ENCODE measurements around the gene PCDHAC2.

The PCDHAC2 gene

DNA sequence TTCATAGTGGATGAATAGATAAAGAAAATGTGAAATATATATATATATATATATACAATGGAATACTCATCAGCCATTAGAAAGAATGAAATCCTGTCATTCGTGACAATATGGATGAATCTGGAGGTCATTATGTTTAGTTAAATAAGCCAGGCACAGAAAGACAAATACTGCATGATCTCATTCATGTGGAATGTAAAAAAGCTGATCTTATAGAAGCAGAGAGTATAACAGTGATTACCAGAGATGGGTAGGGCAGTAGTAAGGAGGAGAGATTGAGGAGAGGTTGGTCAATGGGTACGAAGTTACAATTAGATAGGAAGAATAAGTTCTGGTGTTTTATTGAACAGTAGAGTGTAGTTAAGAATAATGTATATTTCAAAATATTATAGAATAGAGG lies 19.7 kb upstream of the PCDHAC2 start:
- no peak for TF ChIP-seq CREB1 (IDR thresholded peaks at IDR 0.05; ENCODE audit: low read depth)
- no peak for TF ChIP-seq ZBTB7A (IDR thresholded peaks at IDR 0.05; ENCODE audit: low read depth)
- TF ChIP-seq FOXM1 (IDR thresholded peaks at IDR 0.05; ENCODE audit: borderline replicate concordance, low read depth): no peak

DNA sequence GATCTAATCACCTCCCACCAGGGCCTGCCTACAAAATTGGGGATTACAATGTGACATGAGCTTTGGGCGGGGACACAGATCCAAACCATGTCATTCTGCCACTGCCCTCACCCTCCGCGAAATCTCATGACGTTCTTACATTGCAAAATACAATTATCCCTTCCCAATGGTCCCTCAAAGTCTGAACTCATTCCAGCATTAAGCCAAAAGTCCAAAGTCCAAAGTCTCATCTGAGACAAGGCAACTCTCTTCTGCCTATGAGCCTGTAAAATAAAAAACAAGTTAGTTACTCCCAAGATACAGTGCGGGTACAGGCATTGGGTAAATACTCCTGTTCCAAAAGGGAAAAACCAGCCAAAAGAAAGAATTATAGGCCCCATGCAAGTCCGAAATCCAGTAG lies 14.6 kb upstream of the PCDHAC2 start:
- TF ChIP-seq TEAD4 (IDR thresholded peaks at IDR 0.05): no peak
- TF ChIP-seq TAF1 (IDR thresholded peaks at IDR 0.05; ENCODE audit: low read depth): no peak
- no peak for TF ChIP-seq CREB1 (IDR thresholded peaks at IDR 0.05; ENCODE audit: low read depth)
- TF ChIP-seq, protein P1, sequence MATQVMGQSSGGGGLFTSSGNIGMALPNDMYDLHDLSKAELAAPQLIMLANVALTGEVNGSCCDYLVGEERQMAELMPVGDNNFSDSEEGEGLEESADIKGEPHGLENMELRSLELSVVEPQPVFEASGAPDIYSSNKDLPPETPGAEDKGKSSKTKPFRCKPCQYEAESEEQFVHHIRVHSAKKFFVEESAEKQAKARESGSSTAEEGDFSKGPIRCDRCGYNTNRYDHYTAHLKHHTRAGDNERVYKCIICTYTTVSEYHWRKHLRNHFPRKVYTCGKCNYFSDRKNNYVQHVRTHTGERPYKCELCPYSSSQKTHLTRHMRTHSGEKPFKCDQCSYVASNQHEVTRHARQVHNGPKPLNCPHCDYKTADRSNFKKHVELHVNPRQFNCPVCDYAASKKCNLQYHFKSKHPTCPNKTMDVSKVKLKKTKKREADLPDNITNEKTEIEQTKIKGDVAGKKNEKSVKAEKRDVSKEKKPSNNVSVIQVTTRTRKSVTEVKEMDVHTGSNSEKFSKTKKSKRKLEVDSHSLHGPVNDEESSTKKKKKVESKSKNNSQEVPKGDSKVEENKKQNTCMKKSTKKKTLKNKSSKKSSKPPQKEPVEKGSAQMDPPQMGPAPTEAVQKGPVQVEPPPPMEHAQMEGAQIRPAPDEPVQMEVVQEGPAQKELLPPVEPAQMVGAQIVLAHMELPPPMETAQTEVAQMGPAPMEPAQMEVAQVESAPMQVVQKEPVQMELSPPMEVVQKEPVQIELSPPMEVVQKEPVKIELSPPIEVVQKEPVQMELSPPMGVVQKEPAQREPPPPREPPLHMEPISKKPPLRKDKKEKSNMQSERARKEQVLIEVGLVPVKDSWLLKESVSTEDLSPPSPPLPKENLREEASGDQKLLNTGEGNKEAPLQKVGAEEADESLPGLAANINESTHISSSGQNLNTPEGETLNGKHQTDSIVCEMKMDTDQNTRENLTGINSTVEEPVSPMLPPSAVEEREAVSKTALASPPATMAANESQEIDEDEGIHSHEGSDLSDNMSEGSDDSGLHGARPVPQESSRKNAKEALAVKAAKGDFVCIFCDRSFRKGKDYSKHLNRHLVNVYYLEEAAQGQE (IDR thresholded peaks at IDR 0.05; ENCODE audit: low read depth): no peak
- no peak for TF ChIP-seq ZBTB7A (IDR thresholded peaks at IDR 0.05; ENCODE audit: low read depth)
- TF ChIP-seq, protein P2, sequence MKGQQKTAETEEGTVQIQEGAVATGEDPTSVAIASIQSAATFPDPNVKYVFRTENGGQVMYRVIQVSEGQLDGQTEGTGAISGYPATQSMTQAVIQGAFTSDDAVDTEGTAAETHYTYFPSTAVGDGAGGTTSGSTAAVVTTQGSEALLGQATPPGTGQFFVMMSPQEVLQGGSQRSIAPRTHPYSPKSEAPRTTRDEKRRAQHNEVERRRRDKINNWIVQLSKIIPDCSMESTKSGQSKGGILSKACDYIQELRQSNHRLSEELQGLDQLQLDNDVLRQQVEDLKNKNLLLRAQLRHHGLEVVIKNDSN (IDR thresholded peaks at IDR 0.05): no peak
- no peak for TF ChIP-seq YY1 (IDR thresholded peaks at IDR 0.05; ENCODE audit: low read depth)
- no peak for TF ChIP-seq CEBPB (IDR thresholded peaks at IDR 0.05)
- no peak for TF ChIP-seq EP300 (IDR thresholded peaks at IDR 0.05; ENCODE audit: borderline replicate concordance)
- TF ChIP-seq EGR1 (IDR thresholded peaks at IDR 0.05): no peak
- no peak for TF ChIP-seq TCF12 (IDR thresholded peaks at IDR 0.05; ENCODE audit: low read depth)
- TF ChIP-seq FOXM1 (IDR thresholded peaks at IDR 0.05; ENCODE audit: borderline replicate concordance, low read depth): no peak
- no peak for TF ChIP-seq RAD21 (IDR thresholded peaks at IDR 0.05; ENCODE audit: low read depth)
- no peak for TF ChIP-seq NFIC (IDR thresholded peaks at IDR 0.05)
- TF ChIP-seq, protein P3, sequence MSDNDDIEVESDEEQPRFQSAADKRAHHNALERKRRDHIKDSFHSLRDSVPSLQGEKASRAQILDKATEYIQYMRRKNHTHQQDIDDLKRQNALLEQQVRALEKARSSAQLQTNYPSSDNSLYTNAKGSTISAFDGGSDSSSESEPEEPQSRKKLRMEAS (IDR thresholded peaks at IDR 0.05): no peak

DNA sequence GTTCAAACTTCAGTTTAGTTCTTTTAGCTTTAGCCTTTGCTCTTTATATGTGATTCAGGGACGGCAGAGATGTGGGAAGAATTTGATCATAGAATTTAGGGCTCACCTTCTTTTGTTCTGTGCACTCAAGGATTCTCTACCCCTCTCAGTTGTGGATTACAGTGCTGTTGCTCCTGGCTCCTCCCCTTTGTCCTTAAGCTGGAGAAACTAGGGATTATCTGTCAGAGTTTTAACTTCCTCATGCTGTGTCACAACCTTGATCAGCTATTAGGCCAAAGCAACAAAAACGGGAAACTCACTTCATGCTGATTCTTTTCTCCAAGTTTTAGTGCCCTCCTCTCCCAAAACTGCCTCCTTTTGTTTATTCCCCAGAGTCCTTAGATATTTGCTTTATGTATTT lies 13.0 kb upstream of the PCDHAC2 start:
- TF ChIP-seq CREB1 (IDR thresholded peaks at IDR 0.05; ENCODE audit: low read depth) (no peak), EGR1 (IDR thresholded peaks at IDR 0.05) (no peak), RAD21 (IDR thresholded peaks at IDR 0.05; ENCODE audit: low read depth) (no peak), CEBPB (IDR thresholded peaks at IDR 0.05) (no peak), TEAD4 (IDR thresholded peaks at IDR 0.05) (no peak), NFIC (IDR thresholded peaks at IDR 0.05) (no peak), FOXM1 (IDR thresholded peaks at IDR 0.05; ENCODE audit: borderline replicate concordance, low read depth) (no peak), ZBTB7A (IDR thresholded peaks at IDR 0.05; ENCODE audit: low read depth) (no peak)
- TF ChIP-seq, protein P1 (IDR thresholded peaks at IDR 0.05; ENCODE audit: low read depth): no peak

DNA sequence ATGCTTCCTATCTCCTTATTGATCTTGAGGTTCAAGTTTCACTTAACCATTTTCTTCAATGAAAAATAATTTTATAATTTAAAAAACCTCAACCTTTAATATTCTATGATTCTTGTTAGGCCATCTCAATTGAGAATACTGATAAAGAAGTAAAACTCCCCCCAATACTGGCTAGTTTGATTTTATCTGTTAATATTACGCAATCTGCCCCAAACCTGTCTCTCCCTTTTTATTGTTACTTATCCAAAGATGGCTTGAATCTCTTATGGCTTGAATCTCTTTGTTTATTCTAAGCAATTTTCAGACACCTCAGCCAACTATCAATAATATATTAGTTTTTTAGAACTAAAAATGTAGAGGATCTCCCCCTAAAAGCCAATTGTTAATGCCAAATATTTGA lies 4.1 kb upstream of the PCDHAC2 start:
- TF ChIP-seq FOXM1 (IDR thresholded peaks at IDR 0.05; ENCODE audit: borderline replicate concordance, low read depth) (no peak), ZBTB7A (IDR thresholded peaks at IDR 0.05; ENCODE audit: low read depth) (no peak), TEAD4 (IDR thresholded peaks at IDR 0.05) (no peak), CREB1 (IDR thresholded peaks at IDR 0.05; ENCODE audit: low read depth) (no peak), YY1 (IDR thresholded peaks at IDR 0.05; ENCODE audit: low read depth) (no peak), TCF12 (IDR thresholded peaks at IDR 0.05; ENCODE audit: low read depth) (no peak), NFIC (IDR thresholded peaks at IDR 0.05) (no peak), RAD21 (IDR thresholded peaks at IDR 0.05; ENCODE audit: low read depth) (no peak), EP300 (IDR thresholded peaks at IDR 0.05; ENCODE audit: borderline replicate concordance) (no peak), EGR1 (IDR thresholded peaks at IDR 0.05) (no peak), TAF1 (IDR thresholded peaks at IDR 0.05; ENCODE audit: low read depth) (no peak), CEBPB (IDR thresholded peaks at IDR 0.05) (no peak)
- TF ChIP-seq, protein P2 (IDR thresholded peaks at IDR 0.05): no peak
- TF ChIP-seq, protein P3 (IDR thresholded peaks at IDR 0.05): no peak
- TF ChIP-seq, protein P1 (IDR thresholded peaks at IDR 0.05; ENCODE audit: low read depth): no peak

DNA sequence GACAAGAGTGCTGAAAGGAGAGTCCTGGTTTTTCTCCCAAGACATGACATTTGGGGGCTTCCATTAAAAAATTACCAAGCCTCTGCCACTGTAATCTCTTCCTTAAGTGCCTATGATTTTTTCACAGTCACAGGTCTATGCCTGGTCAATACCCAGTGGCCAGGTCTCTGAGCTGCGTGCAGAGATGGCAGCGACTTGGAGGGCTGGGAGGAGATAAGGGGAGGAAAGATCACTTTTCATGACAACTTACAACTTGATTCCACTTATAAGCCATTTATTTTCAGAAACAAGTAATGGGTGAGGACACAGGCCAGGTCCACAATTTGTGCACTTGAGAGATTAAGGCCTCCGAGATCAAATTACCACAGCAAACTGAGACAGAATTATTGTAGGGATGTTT lies 1.9 kb upstream of the PCDHAC2 start:
- TF ChIP-seq, protein P1 (IDR thresholded peaks at IDR 0.05; ENCODE audit: low read depth): no peak
- TF ChIP-seq, protein P3 (IDR thresholded peaks at IDR 0.05): no peak
- no peak for TF ChIP-seq CREB1 (IDR thresholded peaks at IDR 0.05; ENCODE audit: low read depth)
- TF ChIP-seq, protein P2 (IDR thresholded peaks at IDR 0.05): no peak
- no peak for TF ChIP-seq CEBPB (IDR thresholded peaks at IDR 0.05)
- no peak for TF ChIP-seq YY1 (IDR thresholded peaks at IDR 0.05; ENCODE audit: low read depth)
- TF ChIP-seq EP300 (IDR thresholded peaks at IDR 0.05; ENCODE audit: borderline replicate concordance): no peak
- TF ChIP-seq ZBTB7A (IDR thresholded peaks at IDR 0.05; ENCODE audit: low read depth): no peak
- TF ChIP-seq RAD21 (IDR thresholded peaks at IDR 0.05; ENCODE audit: low read depth): no peak
- no peak for TF ChIP-seq TCF12 (IDR thresholded peaks at IDR 0.05; ENCODE audit: low read depth)
- TF ChIP-seq EGR1 (IDR thresholded peaks at IDR 0.05): no peak
- TF ChIP-seq NFIC (IDR thresholded peaks at IDR 0.05): no peak
- TF ChIP-seq TAF1 (IDR thresholded peaks at IDR 0.05; ENCODE audit: low read depth): no peak
- no peak for TF ChIP-seq TEAD4 (IDR thresholded peaks at IDR 0.05)
- no peak for TF ChIP-seq FOXM1 (IDR thresholded peaks at IDR 0.05; ENCODE audit: borderline replicate concordance, low read depth)

Data from Ishikawa (cell line).